ENCODE results near the gene IFT74. TPM values are rescaled to one million over a fixed set of nuclear protein-coding genes. Genes with fewer than 3 reads are reported as not detected.

The IFT74 gene
- total RNA-seq, 4 donors from 2014 or later: 12.3 to 16.6 (median 14.2) TPM

GRCh38 chr9:27043176-27043575, 87.0 kb downstream of the IFT74 start:
- no peak for TF ChIP-seq POLR2A (IDR thresholded peaks at IDR 0.05; ENCODE audit: low read depth)
- TF ChIP-seq CTCF (IDR thresholded peaks at IDR 0.05): no peak
- TF ChIP-seq POLR2AphosphoS5 (IDR thresholded peaks at IDR 0.05): no peak
- no peak for TF ChIP-seq EP300 (IDR thresholded peaks at IDR 0.05)
- Histone ChIP-seq H3K4me1 (no peaks in the 10 kb centered on the region), H3K9me3 (no peaks in the 10 kb centered on the region), H3K27me3 (no peaks in the 10 kb centered on the region), H3K36me3 (peaks cover 3 to 24% (median 11%) of the 10 kb centered on the region in 4 donors), H3K27ac (replicated peaks in 1 of 4) (no peak overlapping the region), H3K4me3 (no peak overlapping the region)
- intact Hi-C loops (cut with DNase I): no loop called here
- DNase-seq (ENCODE audit: extremely low spot score): no peak
- 83% methylated on average over 2 of the region's 2 CpGs for whole genome bisulfite sequencing

- Histone ChIP-seq H3K36me3 (peaks cover 0 to 34% (median 16%) of the 10 kb centered on the region in 4 donors), H3K4me1 (no peaks in the 10 kb centered on the region), H3K27ac (replicated peaks in 1 of 4) (no peak overlapping the region), H3K9me3 (no peaks in the 10 kb centered on the region), H3K4me3 (no peak overlapping the region), H3K27me3 (no peaks in the 10 kb centered on the region)
- TF ChIP-seq POLR2A (IDR thresholded peaks at IDR 0.05; ENCODE audit: low read depth) (no peak), CTCF (IDR thresholded peaks at IDR 0.05) (no peak), EP300 (IDR thresholded peaks at IDR 0.05) (no peak), POLR2AphosphoS5 (IDR thresholded peaks at IDR 0.05) (no peak)
- intact Hi-C loops (cut with DNase I): no loop called here
- no peak for DNase-seq (ENCODE audit: extremely low spot score)
- WGBS: 74% methylated on average over 4 of the region's 4 CpGs
Observed at GRCh38 chr9:27047136-27047535, 90.9 kb downstream of the IFT74 start.

GRCh38 chr9:27053369-27054022, 97.3 kb downstream of the IFT74 start:
- Histone ChIP-seq H3K27ac (replicated peaks in 1 of 4) (no peak overlapping the region), H3K9me3 (no peaks in the 10 kb centered on the region), H3K4me3 (no peak overlapping the region), H3K4me1 (peaks cover 0 to 6% (median 0%) of the 10 kb centered on the region in 4 donors), H3K27me3 (no peaks in the 10 kb centered on the region), H3K36me3 (peaks cover 0 to 21% (median 3%) of the 10 kb centered on the region in 4 donors)
- WGBS: 55% methylated on average over 6 of the region's 6 CpGs
- no peak for TF ChIP-seq POLR2AphosphoS5 (IDR thresholded peaks at IDR 0.05)
- no peak for TF ChIP-seq CTCF (IDR thresholded peaks at IDR 0.05)
- no peak for TF ChIP-seq POLR2A (IDR thresholded peaks at IDR 0.05; ENCODE audit: low read depth)
- TF ChIP-seq EP300 (IDR thresholded peaks at IDR 0.05): no peak
- intact Hi-C loops (cut with DNase I): no loop called here
- no peak for DNase-seq (ENCODE audit: extremely low spot score)

GRCh38 chr9:27054125-27054524, 97.9 kb downstream of the IFT74 start:
- WGBS: 100% methylated on average over 1 of the region's 1 CpG
- no peaks in the 10 kb centered on the region for H3K27me3 ChIP-seq
- TF ChIP-seq EP300 (IDR thresholded peaks at IDR 0.05) (no peak), POLR2A (IDR thresholded peaks at IDR 0.05; ENCODE audit: low read depth) (no peak), POLR2AphosphoS5 (IDR thresholded peaks at IDR 0.05) (no peak)
- no peak for DNase-seq (ENCODE audit: extremely low spot score)
- no peak overlapping the region for H3K4me3 ChIP-seq
- H3K9me3 ChIP-seq: no peaks in the 10 kb centered on the region
- peaks cover 0 to 15% (median 1%) of the 10 kb centered on the region in 4 donors for H3K36me3 ChIP-seq
- peaks cover 0 to 6% (median 0%) of the 10 kb centered on the region in 4 donors for H3K4me1 ChIP-seq
- intact Hi-C loops (cut with DNase I): no loop called here
- H3K27ac ChIP-seq (replicated peaks in 1 of 4): no peak overlapping the region

- peaks cover 0 to 6% (median 0%) of the 10 kb centered on the region in 4 donors for H3K4me1 ChIP-seq
Observed at GRCh38 chr9:27054841-27055240, 98.6 kb downstream of the IFT74 start.

More at GRCh38 chr9:27054841-27055240, 98.6 kb downstream of the IFT74 start:
- Histone ChIP-seq H3K36me3 (peaks cover 0 to 15% (median 0%) of the 10 kb centered on the region in 4 donors), H3K27me3 (no peaks in the 10 kb centered on the region), H3K27ac (replicated peaks in 1 of 4) (no peak overlapping the region), H3K9me3 (no peaks in the 10 kb centered on the region), H3K4me3 (no peak overlapping the region)
- intact Hi-C loops (cut with DNase I): no loop called here
- no peak for DNase-seq (ENCODE audit: extremely low spot score)
- TF ChIP-seq POLR2A (IDR thresholded peaks at IDR 0.05; ENCODE audit: low read depth): no peak
- TF ChIP-seq EP300 (IDR thresholded peaks at IDR 0.05): no peak
- TF ChIP-seq CTCF (IDR thresholded peaks at IDR 0.05): no peak
- no peak for TF ChIP-seq POLR2AphosphoS5 (IDR thresholded peaks at IDR 0.05)
